ENCODE measurements around the gene KIAA1586.

DNA sequence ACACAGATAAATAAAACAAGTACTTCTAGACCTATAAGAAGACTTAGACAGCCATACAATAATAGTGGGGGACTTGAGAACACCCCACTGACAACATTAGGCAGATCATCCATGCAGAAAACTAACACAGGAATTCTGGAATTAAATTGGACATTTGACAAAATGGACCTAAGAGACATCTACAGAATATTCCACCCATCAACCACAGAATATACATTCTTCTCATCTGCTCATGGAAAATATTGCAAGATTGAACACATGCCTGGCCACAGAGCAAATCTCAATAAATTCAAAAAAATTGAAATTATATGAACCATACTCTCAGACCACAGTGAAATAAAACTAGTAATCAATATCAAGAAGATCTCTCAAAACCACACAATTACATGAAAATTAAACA lies 44.3 kb upstream of the KIAA1586 start:
- TF ChIP-seq POLR2A (IDR thresholded peaks at IDR 0.05; ENCODE audit: low read length) (no peak), GATA1 (IDR thresholded peaks at IDR 0.05; ENCODE audit: low read depth, low read length) (no peak)

Measured in erythroblast (primary cell).